H9 (cell line): Measurements from ENCODE around the gene TTLL1. TPM values are rescaled to one million over a fixed set of nuclear protein-coding genes. Genes with fewer than 3 reads are reported as not detected.

ENCODE experiments used
- DNase-seq: peaks from one replicate; pipeline ENCODE4 v3.0.0-alpha.2; 2017
- H2AFZ ChIP-seq: one replicate; pipeline ENCODE4 v1.6.1; 2013; ENCODE audit warnings: mild to moderate bottlenecking, low read length, control low read depth, moderate library complexity
- H2AK5ac ChIP-seq: 2 replicates; pipeline ENCODE4 v1.6.1; 2013; ENCODE audit warnings: low read length, control low read depth, mixed read lengths; ENCODE audit not compliant: insufficient read length
- H2BK120ac ChIP-seq: one replicate; pipeline ENCODE4 v1.6.1; 2013; ENCODE audit warnings: low read depth, mild to moderate bottlenecking, low read length, control low read depth, inconsistent platforms; ENCODE audit not compliant: poor library complexity, severe bottlenecking
- H2BK12ac ChIP-seq: 2 replicates; pipeline ENCODE4 v1.6.1; 2013; ENCODE audit warnings: low read length, control low read depth, mixed read lengths, low read depth; ENCODE audit not compliant: insufficient read length
- H2BK15ac ChIP-seq: 2 replicates; pipeline ENCODE4 v1.6.1; 2013; ENCODE audit warnings: low read depth, low read length, control low read depth
- H2BK20ac ChIP-seq: one replicate; pipeline ENCODE4 v1.6.1; 2013; ENCODE audit warnings: low read depth, mild to moderate bottlenecking, low read length, control low read depth, inconsistent platforms; ENCODE audit not compliant: poor library complexity, severe bottlenecking
- H2BK5ac ChIP-seq: 2 replicates; pipeline ENCODE4 v1.6.1; 2013; ENCODE audit warnings: low read length, control low read depth, mixed read lengths; ENCODE audit not compliant: insufficient read length
- H3K14ac ChIP-seq: 2 replicates; pipeline ENCODE4 v1.6.1; 2013; ENCODE audit warnings: low read length, control low read depth; ENCODE audit not compliant: insufficient read depth
- H3K18ac ChIP-seq: 2 replicates; pipeline ENCODE4 v1.6.1; 2013; ENCODE audit warnings: low read depth, mild to moderate bottlenecking, mixed read lengths, low read length, control low read depth; ENCODE audit not compliant: insufficient read length
- H3K23ac ChIP-seq: 2 replicates; pipeline ENCODE4 v1.6.1; 2013; ENCODE audit warnings: low read length, control low read depth, mixed read lengths, low read depth; ENCODE audit not compliant: insufficient read length
- H3K23me2 ChIP-seq: 2 replicates; pipeline ENCODE4 v1.6.1; 2013; ENCODE audit warnings: low read depth, mild to moderate bottlenecking, mixed read lengths, low read length, control low read depth; ENCODE audit not compliant: insufficient read length, poor library complexity, severe bottlenecking
- H3K27ac ChIP-seq: 2 replicates; pipeline ENCODE4 v1.5.1; 2013; ENCODE audit warnings: low read length, control low read depth, mixed read lengths, low read depth; ENCODE audit not compliant: insufficient read length
- H3K27me3 ChIP-seq: 2 replicates; pipeline ENCODE4 v1.6.1; 2013; ENCODE audit warnings: low read length, control low read depth, inconsistent platforms; ENCODE audit not compliant: insufficient read depth
- H3K4ac ChIP-seq: 2 replicates; pipeline ENCODE4 v1.6.1; 2013; ENCODE audit warnings: low read depth, mild to moderate bottlenecking, control low read depth, inconsistent platforms, low read length, moderate library complexity
- H3K4me1 ChIP-seq: 2 replicates; pipeline ENCODE4 v1.6.1; 2013; ENCODE audit warnings: low read length, control low read depth, inconsistent platforms; ENCODE audit not compliant: insufficient read depth
- H3K4me2 ChIP-seq: 2 replicates; pipeline ENCODE4 v1.6.1; 2013; ENCODE audit warnings: low read length, control low read depth, mixed read lengths; ENCODE audit not compliant: insufficient read length, insufficient read depth
- H3K56ac ChIP-seq: 2 replicates; pipeline ENCODE4 v1.6.1; 2013; ENCODE audit warnings: low read depth, mild to moderate bottlenecking, mixed read lengths, low read length, control low read depth; ENCODE audit not compliant: insufficient read length
- H3K79me1 ChIP-seq: 2 replicates; pipeline ENCODE4 v1.6.1; 2013; ENCODE audit warnings: low read depth, mild to moderate bottlenecking, moderate library complexity, low read length, control low read depth, inconsistent platforms; ENCODE audit not compliant: insufficient read depth, poor library complexity, severe bottlenecking
- H3K79me2 ChIP-seq: 2 replicates; pipeline ENCODE4 v1.6.1; 2013; ENCODE audit warnings: low read length, control low read depth, inconsistent platforms; ENCODE audit not compliant: insufficient read depth
- H3K9ac ChIP-seq: 2 replicates; pipeline ENCODE4 v1.6.1; 2013; ENCODE audit warnings: low read length, control low read depth, mixed read lengths; ENCODE audit not compliant: insufficient read length; ENCODE audit errors: extremely low read depth
- H3K9me3 ChIP-seq: one replicate; pipeline ENCODE4 v1.6.1; 2013; ENCODE audit warnings: low read depth, low read length, inconsistent platforms; ENCODE audit not compliant: control insufficient read depth
- H3T11ph ChIP-seq: one replicate; pipeline ENCODE4 v1.6.1; 2013; ENCODE audit warnings: mild to moderate bottlenecking, low read length, control low read depth, inconsistent platforms
- H4K20me1 ChIP-seq: one replicate; pipeline ENCODE4 v1.6.1; 2013; ENCODE audit not compliant: control insufficient read depth, insufficient read length, insufficient read depth
- H4K5ac ChIP-seq: 2 replicates; pipeline ENCODE4 v1.6.1; 2013; ENCODE audit warnings: low read depth, mild to moderate bottlenecking, mixed read lengths, low read length, control low read depth; ENCODE audit not compliant: insufficient read length
- H4K8ac ChIP-seq: replicated peaks from 2 replicates; pipeline ENCODE4 v1.6.1; 2013; ENCODE audit warnings: low read length, control low read depth, mixed read lengths, low read depth; ENCODE audit not compliant: insufficient read length
- H4K91ac ChIP-seq: 2 replicates; pipeline ENCODE4 v1.6.1; 2013; ENCODE audit warnings: low read depth, mild to moderate bottlenecking, moderate library complexity, mixed read lengths, low read length, control low read depth; ENCODE audit not compliant: insufficient read length
- H3K27ac Mint-ChIP-seq, 3 experiments: 2 replicates in 2 of 3; 3 replicates in 1 of 3; pipeline ENCODE4 v1.8.0; 2020 to 2021; ENCODE audit warnings: mixed read lengths in 3 of 3, mild to moderate bottlenecking in 1 of 3, moderate library complexity in 1 of 3
- H3K27me3 Mint-ChIP-seq: 2 replicates; pipeline ENCODE4 v1.8.0; 2021; ENCODE audit warnings: low read depth, mild to moderate bottlenecking, moderate library complexity, mixed read lengths
- H3K36me3 Mint-ChIP-seq, 3 experiments: 2 replicates in 2 of 3; 3 replicates in 1 of 3; pipeline ENCODE4 v1.8.0; 2020 to 2021; ENCODE audit warnings: low read depth in 3 of 3, mixed read lengths in 3 of 3; ENCODE audit not compliant: insufficient read depth in 1 of 3
- H3K4me1 Mint-ChIP-seq, 2 experiments: 2 replicates each; pipeline ENCODE4 v1.8.0; 2020; ENCODE audit warnings: mixed read lengths in 2 of 2
- H3K4me3 Mint-ChIP-seq, 2 experiments: 2 replicates in 1 of 2; 3 replicates in 1 of 2; pipeline ENCODE4 v1.8.0; 2020 to 2021; ENCODE audit warnings: mild to moderate bottlenecking in 2 of 2, mixed read lengths in 2 of 2, moderate library complexity in 1 of 2
- H3K9me3 Mint-ChIP-seq, 2 experiments: 2 replicates in 1 of 2; 3 replicates in 1 of 2; pipeline ENCODE4 v1.8.0; 2020; ENCODE audit warnings: mild to moderate bottlenecking in 2 of 2, mixed read lengths in 2 of 2, moderate library complexity in 1 of 2
- WGBS: extraction: QIAGEN DNeasy Blood & Tissue Kit; methylation state at CpG from one replicate; pipeline ENCODE4 v1.1.7; 2013; ENCODE audit warnings: missing lambda C conversion rate, low lambda C conversion rate, mixed read lengths; ENCODE audit not compliant: insufficient read length; ENCODE audit errors: extremely low coverage; 5-methylcytosine and 5-hydroxymethylcytosine counted together
- total RNA-seq: library from RNA; stranded (reverse); gene quantifications from 2 replicates; pipeline ENCODE4 v1.2.1, GENCODE V29; 2021
- TF ChIP-seq, protein P1 (sequence below): fragments of 200-600 bp; sonication (generic); conservative IDR thresholded peaks from 3 replicates; pipeline ENCODE4 v1.8.0; 2021; ENCODE audit warnings: antibody characterized with exemption, mild to moderate bottlenecking

The TTLL1 gene
- total RNA-seq, 1 experiment from 2014 or later, result 4.1 TPM

DNA sequence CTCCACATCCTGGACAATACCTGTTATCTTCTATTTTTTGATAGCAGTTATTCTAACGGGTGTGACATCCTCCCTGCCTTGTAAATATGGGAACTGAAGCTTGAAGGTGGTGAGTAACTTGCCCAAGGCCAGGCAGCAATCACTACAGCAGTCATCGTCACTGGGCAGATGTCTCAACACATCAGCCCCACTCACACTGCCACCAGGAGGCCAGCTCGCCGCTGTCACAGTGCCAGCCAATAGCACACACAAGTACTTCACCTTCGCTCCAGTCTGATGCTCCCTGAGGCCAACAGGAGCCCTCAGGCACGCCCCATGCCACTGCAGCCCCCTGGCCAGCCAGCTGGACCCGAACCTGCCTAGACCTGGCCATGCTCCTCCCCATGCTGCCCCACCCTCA lies 4.9 kb upstream of the TTLL1 start:
- H3K23me2 ChIP-seq, result no peaks in the 10 kb centered on the region
- H4K91ac ChIP-seq, result no peak overlapping the region
- H3K23ac ChIP-seq, result no peak overlapping the region
- Mint-ChIP-seq H3K36me3 (peaks cover 5 to 13% (median 7%) of the 10 kb centered on the region in 3 experiments), H3K4me3 (no peak overlapping the region), H3K27ac (no peak overlapping the region; a peak in 1 of 7 replicates), H3K4me1 (peaks cover 2 to 21% of the 10 kb centered on the region in 2 experiments; a peak in 3 of 4 replicates), H3K27me3 (peaks cover 2% of the 10 kb centered on the region; the same call in 1 of the 2 replicates), H3K9me3 (peaks cover 13 to 18% of the 10 kb centered on the region in 2 experiments)
- no peaks in the 10 kb centered on the region for H3K27me3 ChIP-seq
- no peak overlapping the region for H2BK5ac ChIP-seq
- no peak overlapping the region for H3K14ac ChIP-seq
- H3K9me3 ChIP-seq, result no peaks in the 10 kb centered on the region
- no peak overlapping the region for H3K18ac ChIP-seq
- H3K79me1 ChIP-seq, result no peaks in the 10 kb centered on the region
- H3K4me1 ChIP-seq, result no peaks in the 10 kb centered on the region
- H2AFZ ChIP-seq, result no peak overlapping the region
- no peak overlapping the region for H3T11ph ChIP-seq
- WGBS, result no CpG with 5 or more reads among the region's 7 CpGs
- no peak overlapping the region for H2BK20ac ChIP-seq
- H4K5ac ChIP-seq, result no peak overlapping the region
- H3K56ac ChIP-seq, result no peak overlapping the region
- no peak overlapping the region for H3K9ac ChIP-seq
- peak; percentile 57 for DNase-seq
- H3K4me2 ChIP-seq, result no peak overlapping the region
- H3K27ac ChIP-seq, result no peak overlapping the region
- H3K4ac ChIP-seq, result no peak overlapping the region
- H3K79me2 ChIP-seq, result no peaks in the 10 kb centered on the region
- no peak overlapping the region for H2AK5ac ChIP-seq
- H2BK15ac ChIP-seq, result no peak overlapping the region
- no peaks in the 10 kb centered on the region for H4K20me1 ChIP-seq
- no peak overlapping the region for H2BK12ac ChIP-seq
- H2BK120ac ChIP-seq, result no peak overlapping the region
- no peak overlapping the region for H4K8ac ChIP-seq
- TF ChIP-seq, protein P1, sequence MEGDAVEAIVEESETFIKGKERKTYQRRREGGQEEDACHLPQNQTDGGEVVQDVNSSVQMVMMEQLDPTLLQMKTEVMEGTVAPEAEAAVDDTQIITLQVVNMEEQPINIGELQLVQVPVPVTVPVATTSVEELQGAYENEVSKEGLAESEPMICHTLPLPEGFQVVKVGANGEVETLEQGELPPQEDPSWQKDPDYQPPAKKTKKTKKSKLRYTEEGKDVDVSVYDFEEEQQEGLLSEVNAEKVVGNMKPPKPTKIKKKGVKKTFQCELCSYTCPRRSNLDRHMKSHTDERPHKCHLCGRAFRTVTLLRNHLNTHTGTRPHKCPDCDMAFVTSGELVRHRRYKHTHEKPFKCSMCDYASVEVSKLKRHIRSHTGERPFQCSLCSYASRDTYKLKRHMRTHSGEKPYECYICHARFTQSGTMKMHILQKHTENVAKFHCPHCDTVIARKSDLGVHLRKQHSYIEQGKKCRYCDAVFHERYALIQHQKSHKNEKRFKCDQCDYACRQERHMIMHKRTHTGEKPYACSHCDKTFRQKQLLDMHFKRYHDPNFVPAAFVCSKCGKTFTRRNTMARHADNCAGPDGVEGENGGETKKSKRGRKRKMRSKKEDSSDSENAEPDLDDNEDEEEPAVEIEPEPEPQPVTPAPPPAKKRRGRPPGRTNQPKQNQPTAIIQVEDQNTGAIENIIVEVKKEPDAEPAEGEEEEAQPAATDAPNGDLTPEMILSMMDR, result peak; percentile 24; the same call in 1 of the 3 replicates
